Activated CD4-positive, alpha-beta T cell treated with anti-CD3 and anti-CD28 coated beads for 24 hours (primary cell): ENCODE results near the gene FOXF1.

Experiments used
- DNase-seq, 2 donors: peaks; one replicate each; pipeline ENCODE4 v3.0.0-alpha.2; 2020; ENCODE audit warnings: low read depth in 2 of 2

The FOXF1 gene

DNA sequence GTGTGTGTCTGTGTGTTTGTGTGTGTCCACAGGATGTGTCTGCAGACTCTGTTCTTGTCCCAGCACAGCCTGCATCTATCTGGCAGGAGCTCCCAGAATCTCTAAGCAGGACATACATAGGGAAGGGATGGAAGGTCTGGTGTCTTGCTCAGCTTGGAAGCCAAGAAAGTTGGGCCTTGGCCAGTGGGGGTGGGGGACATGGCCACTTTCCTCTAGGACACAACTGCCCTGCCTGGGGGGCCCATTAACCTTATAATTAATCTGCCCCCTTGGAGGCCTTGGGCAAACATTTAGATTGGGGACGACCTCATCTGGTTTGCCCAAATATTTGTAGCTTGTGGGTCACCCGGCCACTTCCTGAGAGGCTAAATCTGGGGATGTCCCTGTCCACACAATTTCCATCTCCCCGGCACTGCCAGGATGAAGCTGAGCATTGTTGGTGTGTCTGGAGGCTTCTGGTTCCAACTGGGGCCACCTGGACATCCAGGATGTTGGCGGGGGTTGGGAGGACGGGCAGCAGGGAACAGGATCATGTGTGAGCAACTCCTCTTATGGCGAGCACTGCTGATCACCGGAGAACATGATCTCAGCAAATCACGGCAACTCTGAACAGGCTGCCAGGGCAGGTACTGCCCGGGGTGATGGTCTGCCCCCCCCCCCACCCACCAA lies 17.2 kb upstream of the FOXF1 start:
- DNase-seq: no peak

- no peak for DNase-seq
Measured at GRCh38 chr16:86494039-86494564, 16.2 kb upstream of the FOXF1 start.

DNA sequence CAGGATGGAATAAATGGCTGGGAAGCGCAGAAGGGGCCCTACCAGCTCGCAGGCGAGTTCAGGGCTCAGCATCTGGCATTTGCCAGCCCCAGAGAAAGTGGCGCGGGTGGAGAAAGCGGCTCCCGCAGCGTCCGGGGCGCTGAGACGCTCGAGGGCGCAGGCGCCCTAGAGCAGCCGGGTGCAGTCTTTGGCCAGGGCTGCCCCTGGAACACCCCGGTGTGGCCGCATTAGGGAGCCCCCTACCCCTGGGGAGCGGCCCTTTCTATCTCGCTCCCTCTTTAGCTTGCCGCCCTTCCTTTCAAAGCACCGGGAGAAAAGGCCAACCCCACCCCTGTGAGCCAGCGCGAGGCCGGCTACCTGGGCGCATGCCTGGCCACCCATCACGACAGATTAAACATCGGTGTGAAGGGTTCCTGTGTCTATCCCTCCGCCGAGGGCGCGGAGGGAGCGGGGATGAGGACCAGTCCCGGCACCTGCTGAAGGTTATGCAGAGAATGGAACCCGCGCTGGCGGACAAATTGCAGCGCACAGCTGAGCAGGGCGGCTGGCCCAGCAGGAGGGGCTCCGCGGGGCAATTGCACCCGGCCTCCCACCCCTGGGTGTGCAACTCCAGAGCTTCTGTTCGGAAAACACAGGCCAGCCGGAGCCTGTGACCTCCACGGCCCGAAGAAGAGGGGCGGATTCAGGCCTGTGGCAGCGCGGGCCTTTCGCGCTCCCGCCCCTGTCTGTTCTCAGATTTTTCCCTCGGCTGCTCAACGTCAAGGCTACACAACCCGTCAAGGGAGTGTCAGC lies 15.6 kb upstream of the FOXF1 start:
- DNase-seq: no peak

DNA sequence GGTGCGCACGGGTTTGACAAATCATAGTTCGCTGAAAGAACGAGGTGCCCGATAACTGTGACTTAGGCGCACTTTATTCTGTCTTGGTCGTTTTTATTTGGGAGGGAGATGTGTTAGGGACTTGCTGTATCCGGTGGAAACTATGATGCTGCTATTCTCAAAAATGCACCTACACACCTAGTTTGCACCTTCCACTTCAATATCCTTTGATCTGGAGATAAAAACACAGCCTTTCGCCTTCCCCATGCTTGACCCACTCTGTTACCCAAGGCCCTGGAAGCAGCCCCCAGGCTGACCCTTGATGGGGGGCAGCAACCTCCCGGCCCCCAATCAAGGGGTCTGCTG lies 15.0 kb upstream of the FOXF1 start:
- DNase-seq: no peak

DNA sequence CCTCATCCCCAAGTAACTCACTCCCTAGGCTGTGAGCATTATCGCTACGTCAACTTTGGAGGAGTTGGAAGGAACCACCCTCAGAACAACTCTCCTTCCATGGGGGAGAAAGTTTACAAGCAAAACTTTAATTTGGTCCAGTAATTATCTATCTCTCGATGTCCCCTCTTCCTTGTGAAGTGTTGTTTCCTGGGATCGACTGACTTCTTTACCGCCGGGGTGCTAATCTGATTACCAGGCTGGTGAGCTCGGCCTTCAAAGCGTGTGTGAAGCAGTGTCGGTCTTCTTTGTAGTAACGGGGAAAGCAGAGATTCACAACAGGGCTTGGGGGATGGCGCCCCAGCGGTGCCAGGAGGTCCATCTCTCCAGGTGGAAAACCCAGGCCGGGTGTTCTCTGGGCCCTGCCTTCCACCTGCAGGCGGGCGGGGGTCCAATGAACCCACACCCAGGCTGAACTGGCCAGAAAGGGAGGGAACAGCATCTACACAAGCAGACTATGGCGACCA lies 14.5 kb upstream of the FOXF1 start:
- DNase-seq: no peak

DNA sequence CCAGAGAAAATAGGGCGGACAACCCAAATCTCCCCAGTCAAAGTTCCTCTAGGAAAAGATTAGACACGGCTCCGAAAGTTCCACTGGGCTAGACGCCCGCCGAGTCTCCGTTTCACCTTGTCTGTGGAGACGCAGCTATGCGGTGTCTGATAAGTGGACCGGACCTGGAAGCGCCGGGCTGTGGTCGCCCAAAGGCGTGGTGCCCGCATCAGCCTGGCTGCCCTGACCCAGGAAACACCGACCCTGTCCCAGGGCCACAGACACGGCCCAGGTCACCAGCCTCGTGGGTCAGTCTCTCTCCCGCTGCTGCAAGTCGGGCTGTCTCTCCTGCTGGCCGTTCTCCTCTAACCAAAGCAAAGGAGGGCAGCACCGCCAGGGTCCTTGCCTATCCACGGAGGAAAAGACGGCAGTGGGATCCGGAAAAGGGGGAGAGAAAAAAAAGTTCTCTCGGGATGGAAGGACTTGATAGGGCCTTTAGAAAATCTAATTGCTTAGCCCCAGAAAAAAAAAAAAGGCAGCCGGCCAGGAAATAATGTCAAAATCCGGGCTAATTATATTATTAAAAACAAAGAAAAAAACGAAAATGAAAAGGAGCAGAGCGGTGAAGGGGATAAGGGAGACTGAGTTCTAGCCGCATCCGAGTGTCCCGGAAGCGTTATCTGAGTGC lies 13.9 kb upstream of the FOXF1 start:
- DNase-seq: no peak

- DNase-seq: no peak
Measured at GRCh38 chr16:86496929-86497461, 13.3 kb upstream of the FOXF1 start.

- DNase-seq: no peak
Measured at GRCh38 chr16:86497551-86498021, 12.7 kb upstream of the FOXF1 start.

- DNase-seq: no peak
Measured at GRCh38 chr16:86498155-86498670, 12.1 kb upstream of the FOXF1 start.

- DNase-seq: no peak
Measured at GRCh38 chr16:86498671-86499439, 11.5 kb upstream of the FOXF1 start.

DNA sequence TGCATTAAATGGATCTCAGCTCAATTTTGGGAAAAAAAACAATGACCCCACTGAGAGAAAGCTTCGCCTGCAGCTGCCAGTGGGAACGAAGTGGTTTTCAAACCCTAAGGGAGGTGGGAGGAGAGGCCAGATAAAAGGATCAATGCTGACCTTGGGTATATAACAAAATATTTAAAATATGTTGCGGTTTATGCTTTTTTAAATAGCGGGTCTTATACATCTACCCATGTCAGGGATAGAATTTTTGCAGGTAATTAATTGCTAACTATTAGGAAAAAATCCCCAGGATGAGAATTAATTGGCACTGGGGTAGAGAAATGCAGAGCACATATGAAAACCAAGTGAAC lies 10.9 kb upstream of the FOXF1 start:
- no peak for DNase-seq

- no peak for DNase-seq
Measured at GRCh38 chr16:86499889-86500707, 10.2 kb upstream of the FOXF1 start.

DNA sequence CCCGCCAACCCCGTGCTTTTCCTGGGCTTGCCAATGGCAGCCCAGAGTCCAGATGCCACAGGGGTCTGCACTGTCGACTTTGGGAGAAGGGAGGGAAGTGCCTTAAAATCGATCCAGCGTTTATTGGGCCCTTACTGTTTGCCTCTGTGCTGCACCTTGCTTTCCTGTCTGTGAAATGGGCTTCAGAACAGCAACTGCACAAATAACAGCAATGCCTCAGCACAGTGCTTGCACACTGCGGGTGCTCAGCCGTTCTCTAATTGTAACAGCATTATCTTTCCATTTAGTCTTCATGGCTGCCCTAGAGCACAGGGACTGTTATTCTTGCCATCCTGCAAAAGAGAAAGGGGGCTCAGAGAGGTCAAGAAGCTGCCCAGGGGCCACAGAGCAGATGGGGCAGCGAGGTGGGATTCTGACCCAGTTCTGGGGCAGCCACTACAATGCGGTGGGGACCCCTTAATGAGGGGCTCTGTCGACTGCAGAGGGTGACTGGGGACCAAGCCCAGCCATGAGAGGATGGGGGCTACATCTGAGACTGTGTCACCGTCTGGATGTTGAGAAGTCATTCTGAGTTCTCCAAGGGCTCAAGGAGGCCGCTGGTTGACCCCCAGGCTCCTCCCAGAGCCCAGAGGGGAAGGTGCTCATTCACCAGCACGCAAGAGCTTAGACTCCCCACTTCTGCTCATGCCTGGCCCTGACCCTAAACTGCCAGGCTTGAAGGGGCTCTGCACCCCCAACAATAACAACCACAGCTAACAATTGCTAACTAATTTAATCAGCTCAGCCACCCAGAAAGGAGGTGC lies 9.4 kb upstream of the FOXF1 start:
- DNase-seq: no peak

DNA sequence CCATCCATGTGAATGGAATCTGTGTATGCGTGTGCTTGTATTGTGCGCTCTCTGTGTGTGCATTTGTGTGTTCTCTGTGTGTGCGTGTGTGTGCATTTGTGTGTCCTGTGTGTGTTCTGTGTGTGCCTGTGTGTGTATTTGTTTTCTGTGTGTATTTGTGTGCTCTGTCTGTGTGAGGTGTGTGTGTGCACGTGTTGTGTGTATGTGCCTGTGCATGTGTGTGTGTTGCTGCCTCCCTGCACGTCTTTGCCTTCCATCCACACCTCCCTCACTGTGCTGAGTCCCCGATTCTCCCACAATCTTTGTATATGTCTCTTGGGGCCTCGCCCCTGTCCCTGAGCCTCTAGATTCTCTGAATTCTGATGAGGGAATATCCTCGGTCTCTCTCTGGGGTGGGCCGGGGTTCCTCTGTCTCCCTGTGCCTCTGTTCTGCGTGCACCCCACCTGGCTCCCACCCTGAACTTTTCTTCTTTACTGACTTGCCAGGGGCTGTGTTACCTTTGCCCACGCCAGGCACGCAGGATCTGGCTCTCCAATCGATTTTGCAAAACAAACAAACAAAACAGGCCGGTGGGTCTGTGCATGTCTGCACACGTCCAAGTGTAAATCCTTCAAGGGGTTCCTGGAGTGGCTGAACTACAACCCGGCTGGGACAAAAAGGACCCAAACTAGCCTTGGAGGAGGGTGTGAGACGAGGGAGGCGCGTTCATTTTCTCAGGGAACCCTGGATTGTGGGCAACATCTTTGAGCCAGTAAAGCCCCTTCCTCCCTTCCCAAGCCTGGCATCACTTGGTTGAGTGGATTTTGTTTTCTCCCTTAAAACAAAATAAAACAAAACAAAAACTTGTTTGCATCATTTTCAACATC lies 8.1 kb upstream of the FOXF1 start:
- no peak for DNase-seq

DNA sequence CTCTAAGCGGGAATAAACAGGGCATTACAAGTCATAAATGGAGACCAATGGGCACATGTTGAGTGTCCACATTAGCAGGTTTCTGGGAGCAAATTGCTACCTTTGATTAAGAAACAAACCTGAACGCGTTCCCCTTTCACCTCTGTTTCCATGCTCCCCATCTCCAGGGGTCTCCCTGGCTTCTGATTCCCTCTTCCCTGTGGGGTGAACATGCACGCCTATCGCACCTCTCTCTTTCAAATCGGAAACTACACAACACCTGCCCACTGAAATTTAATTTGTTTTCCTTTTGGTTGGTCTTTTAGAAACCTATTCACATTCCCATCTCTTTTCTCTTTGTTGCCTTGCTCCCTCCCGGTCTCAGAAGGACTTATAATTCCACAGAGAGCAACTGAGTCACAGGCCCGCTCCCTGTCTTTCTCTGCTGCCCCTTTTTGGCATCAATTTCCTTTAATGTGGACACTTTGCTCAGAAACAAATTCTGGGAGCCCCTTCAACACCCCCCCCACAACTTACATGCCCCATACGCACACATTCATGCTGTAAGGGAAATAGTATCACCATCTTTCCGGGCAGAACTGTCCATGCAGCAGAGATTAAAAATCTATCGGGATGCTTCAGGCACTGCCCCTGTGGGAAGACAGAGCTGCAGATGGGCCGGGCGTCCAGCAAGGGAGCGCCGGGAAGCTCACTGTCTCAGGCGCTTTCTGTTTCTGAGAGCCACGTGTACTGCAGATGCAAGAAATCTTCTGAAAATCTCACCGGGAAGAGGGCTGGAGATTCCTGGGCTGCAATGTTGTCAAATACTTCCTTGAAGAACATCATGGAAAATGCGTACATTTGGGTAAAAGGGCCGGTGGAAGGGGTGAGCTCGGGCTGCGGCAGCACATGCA lies 7.2 kb upstream of the FOXF1 start:
- DNase-seq: no peak

- DNase-seq: no peak
Measured at GRCh38 chr16:86503830-86504229, 6.5 kb upstream of the FOXF1 start.
